Measurements from ENCODE around the gene RAB33B.

Gene RAB33B

DNA sequence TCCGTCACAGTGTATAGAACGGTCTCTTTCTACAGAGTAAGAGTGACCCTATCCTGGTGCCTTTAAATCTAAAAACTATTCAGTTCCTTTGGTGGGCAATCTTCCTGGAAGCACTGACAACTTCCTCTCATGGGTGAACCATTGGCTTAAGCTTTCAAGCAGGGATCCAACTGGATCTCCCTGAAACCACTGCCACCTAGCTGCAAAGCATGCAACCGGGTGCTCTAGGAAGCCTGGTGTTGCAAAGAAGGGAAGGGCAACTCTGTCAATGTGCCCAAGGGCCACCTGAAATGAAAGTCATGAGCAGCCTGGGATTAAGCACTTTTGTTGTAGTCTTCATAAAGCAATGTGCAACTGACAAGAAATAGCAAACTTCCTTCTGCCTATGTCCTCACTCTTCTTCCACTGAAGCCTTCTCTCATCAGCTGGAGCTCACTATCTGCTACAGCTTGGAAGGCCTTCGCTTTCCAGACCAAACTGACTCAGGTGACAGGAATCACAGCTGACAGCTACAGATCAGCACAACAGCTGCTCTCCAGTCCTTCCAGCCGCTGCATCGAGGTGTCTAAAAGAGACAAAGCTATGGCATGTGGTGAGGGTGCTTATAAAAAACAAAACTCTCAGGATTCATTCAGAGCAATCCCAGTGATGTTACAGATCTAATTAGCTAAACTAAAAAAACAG is 55.9 kb downstream of the RAB33B start:
- no peak for DNase-seq

GRCh38 chr4:139511320-139511719 is 57.4 kb downstream of the RAB33B start:
- no peak for DNase-seq

DNA sequence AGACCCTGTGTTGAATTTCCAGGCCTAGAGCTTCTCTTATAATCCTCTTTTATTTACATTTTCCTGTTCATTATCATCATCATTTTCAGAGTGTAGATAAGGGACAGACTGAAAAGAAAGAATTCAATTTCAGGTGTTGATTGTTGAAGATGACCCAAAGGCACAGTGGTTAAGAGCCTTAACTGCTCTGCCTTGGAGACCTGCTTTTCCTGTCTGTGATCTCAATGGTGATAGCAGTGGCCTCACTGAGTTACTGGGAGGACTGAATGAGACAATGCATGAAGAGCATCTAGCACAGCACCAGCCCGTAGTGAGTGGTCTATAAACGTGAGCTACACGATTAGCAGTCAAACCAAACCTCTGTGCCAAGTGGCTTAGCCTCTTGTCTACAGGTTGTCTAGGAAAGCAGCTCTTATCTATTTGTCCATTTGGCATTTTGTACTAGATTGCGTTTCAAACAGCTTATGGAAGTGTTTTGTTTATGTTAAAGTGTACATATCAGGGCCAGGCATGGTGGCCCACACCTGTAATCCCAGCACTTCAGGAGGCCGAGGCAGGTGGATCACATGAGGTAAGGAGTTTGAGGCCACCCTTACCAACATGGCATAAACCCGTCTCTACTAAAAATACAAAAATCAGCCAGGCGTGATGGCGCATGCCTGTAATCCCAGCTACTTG is 60.6 kb downstream of the RAB33B start:
- no peak for DNase-seq

GRCh38 chr4:139515531-139515958 is 61.6 kb downstream of the RAB33B start:
- DNase-seq, result no peak

- no peak for DNase-seq
Measured at GRCh38 chr4:139521754-139522401, 68.0 kb downstream of the RAB33B start.

- DNase-seq, result no peak
Measured at GRCh38 chr4:139522457-139522856, 68.5 kb downstream of the RAB33B start.

DNA sequence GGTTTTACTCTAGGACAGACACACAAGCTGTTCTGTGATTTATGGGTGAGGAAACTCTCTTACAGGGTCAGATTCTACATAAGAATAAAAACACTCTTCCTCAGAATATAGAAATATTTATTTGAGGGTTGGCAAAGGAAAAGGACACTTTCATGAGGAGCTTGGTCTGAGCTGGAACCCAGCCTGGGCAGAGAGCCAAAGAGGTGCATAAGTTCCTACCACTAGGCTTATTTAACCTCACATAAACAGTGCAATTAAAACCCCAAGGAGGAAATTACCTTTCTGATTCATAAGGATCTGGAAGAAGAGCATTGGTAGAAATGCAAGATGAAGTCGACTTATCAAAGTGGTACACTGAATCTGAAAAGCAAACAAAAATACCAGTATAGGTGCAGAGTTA is 69.2 kb downstream of the RAB33B start:
- DNase-seq, result no peak

- DNase-seq, result no peak
Measured at GRCh38 chr4:139524062-139524631, 70.2 kb downstream of the RAB33B start.

DNA sequence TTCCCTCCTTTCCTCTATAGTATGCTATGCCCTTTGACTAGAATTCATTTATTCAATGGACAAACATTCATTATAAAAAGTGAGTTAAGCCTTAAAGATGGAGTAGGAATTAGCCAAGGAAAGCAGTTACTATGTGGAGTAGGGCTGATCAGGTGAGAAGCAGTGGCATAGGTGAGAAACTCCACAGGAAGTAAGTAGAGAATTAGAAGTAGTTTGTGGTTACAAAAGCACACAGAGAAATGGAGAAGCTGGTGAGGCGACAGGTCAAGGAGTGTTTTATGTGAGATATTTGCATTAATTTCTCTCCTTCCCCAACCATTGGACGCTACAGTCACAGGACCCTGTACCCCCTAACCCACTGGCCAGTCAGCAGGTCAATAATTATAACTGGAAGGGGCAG is 71.5 kb downstream of the RAB33B start:
- no peak for DNase-seq

All from activated effector memory CD4-positive, alpha-beta T cell treated with anti-CD3 and anti-CD28 coated beads, Interleukin-2, amount 50 U/mL, for 16 hours (primary cell).